ENCODE data around the gene RABGAP1L.

DNA sequence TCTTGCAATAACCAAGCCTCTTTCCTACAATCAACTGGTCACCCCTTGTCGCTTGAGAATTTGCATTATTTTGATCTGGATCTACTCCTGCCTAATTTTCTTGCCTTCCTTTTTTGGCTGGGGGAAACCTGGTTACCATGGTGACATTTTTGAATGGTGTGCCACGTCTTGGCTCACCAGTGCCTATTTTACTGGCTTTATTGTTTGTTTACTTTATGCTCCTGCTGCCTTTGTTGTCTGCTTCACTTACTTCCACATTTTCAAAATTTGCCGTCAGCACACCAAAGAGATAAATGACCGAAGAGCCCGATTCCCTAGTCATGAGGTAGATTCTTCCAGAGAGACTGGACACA, 289.2 kb downstream of the RABGAP1L start:
- TF ChIP-seq, protein P1, sequence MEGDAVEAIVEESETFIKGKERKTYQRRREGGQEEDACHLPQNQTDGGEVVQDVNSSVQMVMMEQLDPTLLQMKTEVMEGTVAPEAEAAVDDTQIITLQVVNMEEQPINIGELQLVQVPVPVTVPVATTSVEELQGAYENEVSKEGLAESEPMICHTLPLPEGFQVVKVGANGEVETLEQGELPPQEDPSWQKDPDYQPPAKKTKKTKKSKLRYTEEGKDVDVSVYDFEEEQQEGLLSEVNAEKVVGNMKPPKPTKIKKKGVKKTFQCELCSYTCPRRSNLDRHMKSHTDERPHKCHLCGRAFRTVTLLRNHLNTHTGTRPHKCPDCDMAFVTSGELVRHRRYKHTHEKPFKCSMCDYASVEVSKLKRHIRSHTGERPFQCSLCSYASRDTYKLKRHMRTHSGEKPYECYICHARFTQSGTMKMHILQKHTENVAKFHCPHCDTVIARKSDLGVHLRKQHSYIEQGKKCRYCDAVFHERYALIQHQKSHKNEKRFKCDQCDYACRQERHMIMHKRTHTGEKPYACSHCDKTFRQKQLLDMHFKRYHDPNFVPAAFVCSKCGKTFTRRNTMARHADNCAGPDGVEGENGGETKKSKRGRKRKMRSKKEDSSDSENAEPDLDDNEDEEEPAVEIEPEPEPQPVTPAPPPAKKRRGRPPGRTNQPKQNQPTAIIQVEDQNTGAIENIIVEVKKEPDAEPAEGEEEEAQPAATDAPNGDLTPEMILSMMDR (optimal IDR thresholded peaks at IDR 0.05 in 1 of 3, IDR thresholded peaks at IDR 0.05 in 1 of 3, conservative IDR thresholded peaks at IDR 0.05 in 1 of 3; ENCODE audit: extremely low read depth in 1 of 3, insufficient read depth in 2 of 3, low read length in 3 of 3): no peak
- TF ChIP-seq EZH2 (IDR thresholded peaks at IDR 0.05; ENCODE audit: low read length): no peak

Measured in keratinocyte (primary cell).